Kasumi-1 (cell line): ENCODE results near the gene PIR.

Source experiments
- DNase-seq, 2 experiments: peaks; one replicate each; lab custom pipeline; 2025; lab: John Stamatoyannopoulos, UW

PIR gene

GRCh38 chrX:15493118-15493962 lies at the start of gene PIR:
Gene PIR (minus strand): TSS chrX:15493333. CDS start chrX:15491257, 2,076 bp downstream.
- peak; percentile 56 to 61 for DNase-seq

GRCh38 chrX:15530318-15530717 lies 37.2 kb upstream of the PIR start:
- no peak for DNase-seq

DNA sequence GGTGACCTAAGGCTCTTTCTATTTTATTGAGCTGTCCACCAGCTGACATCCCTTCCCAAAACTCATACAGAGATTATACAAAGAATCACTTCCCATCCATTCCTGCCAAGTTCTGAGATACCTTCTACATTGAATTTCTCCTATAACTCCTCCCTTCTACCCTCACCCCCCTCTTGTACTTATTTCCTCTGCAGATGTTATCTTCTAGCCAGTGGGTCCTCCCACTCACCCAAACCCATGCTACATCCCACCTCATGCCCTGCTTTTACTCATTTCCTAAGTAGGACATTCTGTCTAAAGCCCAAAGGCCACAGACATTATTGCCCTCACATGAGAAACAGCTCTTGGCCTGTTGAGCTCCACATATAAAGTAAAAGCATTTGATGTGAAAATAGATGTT lies 36.0 kb upstream of the PIR start:
- no peak for DNase-seq

- no peak for DNase-seq
These were observed 32.7 kb upstream of the PIR start for GRCh38 chrX:15525664-15526416.

DNA sequence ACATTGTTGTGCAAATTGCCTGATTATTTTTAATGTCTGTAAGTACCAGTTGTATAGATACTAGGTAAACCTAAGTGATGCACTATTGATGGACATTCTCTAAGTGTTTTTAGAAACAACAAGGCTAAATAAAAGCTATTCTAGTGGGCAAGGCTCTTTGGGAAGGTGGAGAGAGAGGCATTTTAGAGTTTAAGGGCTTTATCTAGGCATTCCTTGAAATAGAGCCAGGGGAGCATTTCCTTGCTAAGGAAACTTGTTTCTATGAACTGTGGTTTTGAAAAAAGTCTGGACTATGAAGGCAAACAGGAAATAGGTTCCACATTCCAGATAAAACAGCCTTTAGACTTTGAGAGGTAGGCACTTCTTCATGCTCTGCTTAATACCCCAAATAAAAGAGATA lies 31.3 kb upstream of the PIR start:
- no peak for DNase-seq

GRCh38 chrX:15523088-15523487 lies 30.0 kb upstream of the PIR start:
- no peak for DNase-seq

- no peak for DNase-seq
These were observed 29.3 kb upstream of the PIR start for GRCh38 chrX:15522464-15522863.

- DNase-seq: no peak
These were observed 22.8 kb upstream of the PIR start for GRCh38 chrX:15515931-15516330.

- no peak for DNase-seq
These were observed 21.1 kb upstream of the PIR start for GRCh38 chrX:15514279-15514678.

GRCh38 chrX:15512401-15512965 lies 19.4 kb upstream of the PIR start:
- DNase-seq: no peak

DNA sequence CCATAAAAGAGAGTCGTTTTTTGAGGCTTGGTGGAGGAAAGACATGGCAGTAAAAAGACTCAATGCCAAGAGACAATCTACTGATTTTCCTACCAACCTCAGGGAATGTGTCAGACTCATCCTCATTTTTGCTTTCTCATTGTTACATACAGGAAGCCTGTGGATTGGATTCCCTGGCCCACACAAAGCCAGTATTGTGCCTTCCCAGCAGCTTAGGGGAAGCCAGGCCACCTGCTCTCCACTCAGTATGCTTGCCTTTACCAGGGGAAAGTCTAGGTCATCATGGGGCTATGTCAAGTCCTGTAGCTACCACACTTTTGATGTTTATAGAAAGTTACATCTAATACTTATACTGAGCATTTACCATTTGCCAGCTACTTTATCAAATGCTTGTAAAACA lies 18.4 kb upstream of the PIR start:
- DNase-seq: no peak

- no peak for DNase-seq
These were observed 16.7 kb upstream of the PIR start for GRCh38 chrX:15509845-15510244.

- DNase-seq: no peak
These were observed 13.9 kb upstream of the PIR start for GRCh38 chrX:15507005-15507404.

GRCh38 chrX:15505101-15505500 lies 12.0 kb upstream of the PIR start:
- DNase-seq: no peak

DNA sequence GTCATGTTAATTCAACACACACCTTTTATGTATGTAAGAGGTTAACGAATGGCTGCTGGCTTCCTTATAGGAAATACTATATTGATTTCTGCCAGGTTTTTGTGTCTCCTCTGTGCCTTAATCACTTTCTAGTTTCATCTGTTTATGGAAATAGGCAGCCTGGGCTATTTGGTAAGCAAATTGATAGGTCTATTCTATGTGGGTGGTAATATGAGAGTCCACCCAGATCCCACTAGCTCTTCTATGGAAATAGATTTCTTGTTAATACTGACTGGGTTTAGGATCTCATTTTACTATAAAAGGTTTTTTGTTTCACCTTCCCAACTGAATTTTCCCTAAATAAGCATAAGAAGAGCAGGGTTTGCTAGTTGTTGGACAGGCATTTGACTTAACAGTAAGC lies 11.5 kb upstream of the PIR start:
- DNase-seq: no peak

DNA sequence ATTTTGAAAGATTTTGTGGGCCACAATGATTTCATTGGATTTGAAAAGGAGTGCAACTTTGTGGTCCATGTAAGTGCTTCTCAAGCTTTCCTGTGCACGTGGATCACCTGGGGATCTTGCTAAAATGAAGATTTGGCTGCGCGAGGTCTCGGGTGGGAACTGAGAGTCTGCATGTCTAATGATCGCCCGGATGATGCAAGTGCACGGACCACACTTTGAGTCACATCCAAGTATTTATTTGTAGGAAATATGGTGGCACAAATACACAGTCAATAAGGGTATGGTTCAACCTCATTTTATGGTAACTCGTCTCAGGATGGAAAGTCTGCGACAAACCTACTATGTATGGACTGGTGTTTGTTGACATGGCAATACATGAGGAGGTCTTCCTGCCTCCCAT lies 8.4 kb upstream of the PIR start:
- no peak for DNase-seq

DNA sequence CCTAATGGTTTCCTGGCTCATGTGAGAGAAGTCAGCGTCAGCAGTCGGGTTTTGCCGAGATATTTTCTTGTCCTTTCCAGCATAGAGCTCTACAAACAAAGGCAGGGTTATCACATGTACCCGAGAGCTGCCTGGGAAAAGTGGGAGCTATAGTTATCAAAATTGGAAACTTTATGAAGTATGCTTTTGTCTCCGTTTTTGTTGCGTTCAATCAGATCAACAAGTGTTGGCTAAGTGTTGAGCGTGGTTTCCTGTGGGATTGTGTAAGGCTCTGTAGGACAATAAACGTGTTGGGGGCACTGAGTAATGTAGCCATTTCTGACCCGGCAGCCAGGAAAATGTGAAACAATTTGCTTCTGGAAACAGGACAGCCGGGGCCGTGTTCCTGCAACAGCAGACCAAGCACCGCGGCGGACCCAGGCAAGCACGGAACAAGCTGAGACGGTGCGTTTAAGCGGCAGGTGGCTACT lies 7.4 kb upstream of the PIR start, which contains the start of gene BMX:
BMX (plus strand) TSS at position 311 of the 470 bp plus-strand sequence. CDS start 7,547 bp downstream, outside the sequence.
- no peak for DNase-seq

GRCh38 chrX:15499976-15500375 lies 6.8 kb upstream of the PIR start:
- DNase-seq: no peak

DNA sequence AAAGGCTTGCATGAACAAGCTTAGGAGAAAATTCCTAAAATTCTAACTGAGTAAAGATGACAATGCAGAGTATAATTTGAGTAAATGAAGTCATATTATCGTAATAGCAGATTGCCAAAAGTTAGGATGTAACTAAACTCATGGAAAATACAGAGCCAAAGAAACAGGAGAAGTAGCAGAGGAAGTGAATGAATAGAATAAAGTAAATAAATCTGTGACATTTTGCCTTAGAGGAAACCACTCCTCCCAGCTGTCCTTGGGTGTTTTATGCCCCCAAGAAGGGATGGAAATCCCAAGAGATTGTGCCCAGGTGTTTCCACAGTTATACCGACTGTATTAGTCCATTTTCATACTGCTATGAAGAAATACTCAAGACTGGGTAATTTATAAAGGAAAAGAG lies 5.6 kb upstream of the PIR start:
- DNase-seq: no peak

- peak; percentile 23 to 39 for DNase-seq
These were observed 4.7 kb upstream of the PIR start for GRCh38 chrX:15497865-15498264.

DNA sequence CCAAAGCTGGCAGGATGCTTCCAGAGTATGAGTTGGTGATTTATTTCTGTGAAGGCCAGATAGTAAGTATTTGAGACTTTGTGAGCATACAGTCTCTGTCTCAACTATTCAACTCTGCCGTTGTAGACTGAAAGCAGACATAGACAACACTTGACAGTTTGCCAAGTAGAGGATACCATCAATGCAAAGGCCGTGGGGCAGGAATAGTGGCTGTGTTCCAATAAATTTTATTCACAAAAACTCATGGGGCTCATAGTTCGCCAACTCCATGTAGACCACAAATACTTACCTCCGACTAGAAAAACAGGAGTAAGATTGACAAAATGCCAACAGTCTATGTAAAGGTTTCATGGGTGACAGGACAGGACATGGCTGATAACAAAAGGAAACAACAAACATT lies 3.7 kb upstream of the PIR start:
- no peak for DNase-seq

- DNase-seq: no peak
These were observed 2.7 kb upstream of the PIR start for GRCh38 chrX:15495801-15496200.

DNA sequence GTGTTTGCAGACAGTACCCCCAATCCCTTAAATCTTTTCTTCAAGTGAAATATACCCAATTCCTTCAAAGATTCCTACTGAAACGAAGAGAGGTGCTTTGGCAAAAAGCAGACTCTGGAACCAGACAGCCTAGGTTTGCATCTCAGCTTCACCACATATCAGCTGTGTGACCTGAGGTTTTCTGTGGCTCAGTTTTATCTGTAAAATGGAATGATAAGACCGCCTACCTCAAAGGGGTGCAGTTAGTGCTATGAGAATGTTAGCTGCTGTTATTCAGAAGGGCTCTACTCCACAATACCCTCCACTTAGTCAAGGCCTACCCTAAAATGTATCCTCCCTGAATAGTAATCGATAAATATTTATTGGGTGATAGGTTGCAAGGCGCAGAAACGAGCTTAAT lies 664 bp downstream of the PIR start:
- no peak for DNase-seq
